ENCODE measurements around the gene MYO5A.

Gene MYO5A

DNA sequence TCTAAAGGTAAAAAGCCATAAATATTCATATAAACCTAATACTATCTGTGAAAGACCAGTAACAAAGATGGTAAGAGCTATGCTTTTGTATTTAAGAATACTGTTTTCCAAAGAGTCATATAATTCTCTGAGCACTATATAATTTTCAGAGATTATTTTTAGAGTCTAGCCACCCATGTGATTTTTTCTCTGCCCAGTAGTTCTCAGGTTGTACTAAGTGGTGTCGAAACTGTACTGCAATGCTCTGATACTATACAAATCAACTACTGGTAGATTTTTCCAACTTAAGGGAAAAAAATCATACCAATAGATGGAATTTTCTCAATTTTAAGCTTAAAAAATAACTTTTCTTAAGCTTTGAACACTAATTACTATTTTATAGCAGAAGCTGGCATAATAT lies 104.8 kb downstream of the MYO5A start:
- TF ChIP-seq ZNF70 (CRISPR knock-in tag; IDR thresholded peaks at IDR 0.05) (no peak), OSR1 (CRISPR knock-in tag; IDR thresholded peaks at IDR 0.05) (no peak), BACH2 (CRISPR knock-in tag; IDR thresholded peaks at IDR 0.05; ENCODE audit: borderline replicate concordance) (no peak), ZC3H10 (CRISPR knock-in tag; IDR thresholded peaks at IDR 0.05) (no peak), RARB (CRISPR knock-in tag; IDR thresholded peaks at IDR 0.05) (no peak), CSDC2 (CRISPR knock-in tag; IDR thresholded peaks at IDR 0.05) (no peak)
- TF ChIP-seq, protein P1, sequence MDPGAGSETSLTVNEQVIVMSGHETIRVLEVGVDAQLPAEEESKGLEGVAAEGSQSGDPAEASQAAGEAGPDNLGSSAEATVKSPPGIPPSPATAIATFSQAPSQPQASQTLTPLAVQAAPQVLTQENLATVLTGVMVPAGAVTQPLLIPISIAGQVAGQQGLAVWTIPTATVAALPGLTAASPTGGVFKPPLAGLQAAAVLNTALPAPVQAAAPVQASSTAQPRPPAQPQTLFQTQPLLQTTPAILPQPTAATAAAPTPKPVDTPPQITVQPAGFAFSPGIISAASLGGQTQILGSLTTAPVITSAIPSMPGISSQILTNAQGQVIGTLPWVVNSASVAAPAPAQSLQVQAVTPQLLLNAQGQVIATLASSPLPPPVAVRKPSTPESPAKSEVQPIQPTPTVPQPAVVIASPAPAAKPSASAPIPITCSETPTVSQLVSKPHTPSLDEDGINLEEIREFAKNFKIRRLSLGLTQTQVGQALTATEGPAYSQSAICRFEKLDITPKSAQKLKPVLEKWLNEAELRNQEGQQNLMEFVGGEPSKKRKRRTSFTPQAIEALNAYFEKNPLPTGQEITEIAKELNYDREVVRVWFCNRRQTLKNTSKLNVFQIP (CRISPR knock-in tag; IDR thresholded peaks at IDR 0.05; ENCODE audit: borderline replicate concordance, low read depth) = no peak
- TF ChIP-seq, protein P2, sequence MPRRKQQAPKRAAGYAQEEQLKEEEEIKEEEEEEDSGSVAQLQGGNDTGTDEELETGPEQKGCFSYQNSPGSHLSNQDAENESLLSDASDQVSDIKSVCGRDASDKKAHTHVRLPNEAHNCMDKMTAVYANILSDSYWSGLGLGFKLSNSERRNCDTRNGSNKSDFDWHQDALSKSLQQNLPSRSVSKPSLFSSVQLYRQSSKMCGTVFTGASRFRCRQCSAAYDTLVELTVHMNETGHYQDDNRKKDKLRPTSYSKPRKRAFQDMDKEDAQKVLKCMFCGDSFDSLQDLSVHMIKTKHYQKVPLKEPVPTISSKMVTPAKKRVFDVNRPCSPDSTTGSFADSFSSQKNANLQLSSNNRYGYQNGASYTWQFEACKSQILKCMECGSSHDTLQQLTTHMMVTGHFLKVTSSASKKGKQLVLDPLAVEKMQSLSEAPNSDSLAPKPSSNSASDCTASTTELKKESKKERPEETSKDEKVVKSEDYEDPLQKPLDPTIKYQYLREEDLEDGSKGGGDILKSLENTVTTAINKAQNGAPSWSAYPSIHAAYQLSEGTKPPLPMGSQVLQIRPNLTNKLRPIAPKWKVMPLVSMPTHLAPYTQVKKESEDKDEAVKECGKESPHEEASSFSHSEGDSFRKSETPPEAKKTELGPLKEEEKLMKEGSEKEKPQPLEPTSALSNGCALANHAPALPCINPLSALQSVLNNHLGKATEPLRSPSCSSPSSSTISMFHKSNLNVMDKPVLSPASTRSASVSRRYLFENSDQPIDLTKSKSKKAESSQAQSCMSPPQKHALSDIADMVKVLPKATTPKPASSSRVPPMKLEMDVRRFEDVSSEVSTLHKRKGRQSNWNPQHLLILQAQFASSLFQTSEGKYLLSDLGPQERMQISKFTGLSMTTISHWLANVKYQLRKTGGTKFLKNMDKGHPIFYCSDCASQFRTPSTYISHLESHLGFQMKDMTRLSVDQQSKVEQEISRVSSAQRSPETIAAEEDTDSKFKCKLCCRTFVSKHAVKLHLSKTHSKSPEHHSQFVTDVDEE (CRISPR knock-in tag; IDR thresholded peaks at IDR 0.05) = no peak
- no peak for ATAC-seq

DNA sequence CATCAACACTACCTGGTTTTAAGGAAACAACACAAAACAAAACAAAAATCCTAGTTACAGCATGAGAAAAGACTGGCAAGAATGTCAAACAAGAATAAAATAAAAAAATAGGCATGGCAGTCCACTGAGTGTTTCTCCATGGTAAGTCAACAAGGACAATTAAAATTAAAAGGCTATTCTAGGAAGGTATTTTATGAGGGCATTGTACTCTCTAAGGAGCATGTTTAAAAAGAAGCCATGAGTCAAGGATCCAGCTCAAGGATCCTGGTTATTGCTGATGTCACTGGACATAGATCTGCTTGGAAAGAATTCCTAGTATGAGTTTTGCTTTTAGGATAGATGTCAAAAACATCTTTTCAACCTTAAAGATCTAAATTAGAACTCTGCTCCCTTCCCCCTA lies 106.7 kb downstream of the MYO5A start:
- no peak for ATAC-seq
- TF ChIP-seq ZNF8 (CRISPR knock-in tag; IDR thresholded peaks at IDR 0.05) (no peak), ZFP30 (CRISPR knock-in tag; IDR thresholded peaks at IDR 0.05) (no peak), RARB (CRISPR knock-in tag; IDR thresholded peaks at IDR 0.05) (no peak), OSR1 (CRISPR knock-in tag; IDR thresholded peaks at IDR 0.05) (no peak), TOX (CRISPR knock-in tag; IDR thresholded peaks at IDR 0.05; ENCODE audit: borderline replicate concordance) (no peak), ISL1 (CRISPR knock-in tag; IDR thresholded peaks at IDR 0.05) (no peak), ZNF70 (CRISPR knock-in tag; IDR thresholded peaks at IDR 0.05) (no peak), BACH2 (CRISPR knock-in tag; IDR thresholded peaks at IDR 0.05; ENCODE audit: borderline replicate concordance) (no peak), ZNF565 (CRISPR knock-in tag; conservative IDR thresholded peaks at IDR 0.05; ENCODE audit: low read depth) (no peak), TCF4 (CRISPR knock-in tag; IDR thresholded peaks at IDR 0.05; ENCODE audit: borderline replicate concordance) (no peak), ZC3H10 (CRISPR knock-in tag; IDR thresholded peaks at IDR 0.05) (no peak), ZFP3 (CRISPR knock-in tag; IDR thresholded peaks at IDR 0.05) (no peak), SNAI2 (CRISPR knock-in tag; IDR thresholded peaks at IDR 0.05) (no peak), CSDC2 (CRISPR knock-in tag; IDR thresholded peaks at IDR 0.05) (no peak)
- TF ChIP-seq, protein P1 (CRISPR knock-in tag; IDR thresholded peaks at IDR 0.05; ENCODE audit: borderline replicate concordance, low read depth) = no peak
- TF ChIP-seq, protein P3, sequence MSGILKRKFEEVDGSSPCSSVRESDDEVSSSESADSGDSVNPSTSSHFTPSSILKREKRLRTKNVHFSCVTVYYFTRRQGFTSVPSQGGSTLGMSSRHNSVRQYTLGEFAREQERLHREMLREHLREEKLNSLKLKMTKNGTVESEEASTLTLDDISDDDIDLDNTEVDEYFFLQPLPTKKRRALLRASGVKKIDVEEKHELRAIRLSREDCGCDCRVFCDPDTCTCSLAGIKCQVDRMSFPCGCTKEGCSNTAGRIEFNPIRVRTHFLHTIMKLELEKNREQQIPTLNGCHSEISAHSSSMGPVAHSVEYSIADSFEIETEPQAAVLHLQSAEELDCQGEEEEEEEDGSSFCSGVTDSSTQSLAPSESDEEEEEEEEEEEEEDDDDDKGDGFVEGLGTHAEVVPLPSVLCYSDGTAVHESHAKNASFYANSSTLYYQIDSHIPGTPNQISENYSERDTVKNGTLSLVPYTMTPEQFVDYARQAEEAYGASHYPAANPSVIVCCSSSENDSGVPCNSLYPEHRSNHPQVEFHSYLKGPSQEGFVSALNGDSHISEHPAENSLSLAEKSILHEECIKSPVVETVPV (CRISPR knock-in tag; IDR thresholded peaks at IDR 0.05) = no peak

DNA sequence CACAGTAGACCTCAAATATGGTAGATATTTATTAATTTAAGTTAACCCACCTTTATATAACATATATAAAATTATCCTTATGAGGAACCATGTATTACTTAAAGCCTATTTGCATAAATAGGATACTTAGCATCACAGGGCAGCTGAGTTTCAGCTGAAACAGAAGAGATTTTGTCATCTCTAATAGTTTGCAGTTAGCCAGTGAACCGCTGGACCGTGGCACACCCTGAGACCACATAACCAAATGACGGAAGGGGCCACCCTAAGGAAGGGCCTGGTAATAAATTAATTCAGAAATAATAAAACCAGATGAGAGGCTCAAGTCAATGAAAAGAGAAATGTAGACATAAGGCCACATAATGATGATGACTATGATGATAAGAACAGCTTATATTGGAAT lies 107.7 kb downstream of the MYO5A start:
- ATAC-seq = no peak
- TF ChIP-seq ISL1 (CRISPR knock-in tag; IDR thresholded peaks at IDR 0.05) (no peak), ZNF565 (CRISPR knock-in tag; conservative IDR thresholded peaks at IDR 0.05; ENCODE audit: low read depth) (no peak), PPARA (CRISPR knock-in tag; IDR thresholded peaks at IDR 0.05; ENCODE audit: borderline replicate concordance) (no peak), TCF4 (CRISPR knock-in tag; IDR thresholded peaks at IDR 0.05; ENCODE audit: borderline replicate concordance) (no peak), CSDC2 (CRISPR knock-in tag; IDR thresholded peaks at IDR 0.05) (no peak), OSR1 (CRISPR knock-in tag; IDR thresholded peaks at IDR 0.05) (no peak), BACH2 (CRISPR knock-in tag; IDR thresholded peaks at IDR 0.05; ENCODE audit: borderline replicate concordance) (no peak), ZFP30 (CRISPR knock-in tag; IDR thresholded peaks at IDR 0.05) (no peak), ARNTL (CRISPR knock-in tag; IDR thresholded peaks at IDR 0.05; ENCODE audit: borderline replicate concordance, low read depth) (no peak), ZFP3 (CRISPR knock-in tag; IDR thresholded peaks at IDR 0.05) (no peak)
- TF ChIP-seq, protein P4, sequence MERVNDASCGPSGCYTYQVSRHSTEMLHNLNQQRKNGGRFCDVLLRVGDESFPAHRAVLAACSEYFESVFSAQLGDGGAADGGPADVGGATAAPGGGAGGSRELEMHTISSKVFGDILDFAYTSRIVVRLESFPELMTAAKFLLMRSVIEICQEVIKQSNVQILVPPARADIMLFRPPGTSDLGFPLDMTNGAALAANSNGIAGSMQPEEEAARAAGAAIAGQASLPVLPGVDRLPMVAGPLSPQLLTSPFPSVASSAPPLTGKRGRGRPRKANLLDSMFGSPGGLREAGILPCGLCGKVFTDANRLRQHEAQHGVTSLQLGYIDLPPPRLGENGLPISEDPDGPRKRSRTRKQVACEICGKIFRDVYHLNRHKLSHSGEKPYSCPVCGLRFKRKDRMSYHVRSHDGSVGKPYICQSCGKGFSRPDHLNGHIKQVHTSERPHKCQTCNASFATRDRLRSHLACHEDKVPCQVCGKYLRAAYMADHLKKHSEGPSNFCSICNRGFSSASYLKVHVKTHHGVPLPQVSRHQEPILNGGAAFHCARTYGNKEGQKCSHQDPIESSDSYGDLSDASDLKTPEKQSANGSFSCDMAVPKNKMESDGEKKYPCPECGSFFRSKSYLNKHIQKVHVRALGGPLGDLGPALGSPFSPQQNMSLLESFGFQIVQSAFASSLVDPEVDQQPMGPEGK (CRISPR knock-in tag; IDR thresholded peaks at IDR 0.05; ENCODE audit: borderline replicate concordance) = no peak
- TF ChIP-seq, protein P5, sequence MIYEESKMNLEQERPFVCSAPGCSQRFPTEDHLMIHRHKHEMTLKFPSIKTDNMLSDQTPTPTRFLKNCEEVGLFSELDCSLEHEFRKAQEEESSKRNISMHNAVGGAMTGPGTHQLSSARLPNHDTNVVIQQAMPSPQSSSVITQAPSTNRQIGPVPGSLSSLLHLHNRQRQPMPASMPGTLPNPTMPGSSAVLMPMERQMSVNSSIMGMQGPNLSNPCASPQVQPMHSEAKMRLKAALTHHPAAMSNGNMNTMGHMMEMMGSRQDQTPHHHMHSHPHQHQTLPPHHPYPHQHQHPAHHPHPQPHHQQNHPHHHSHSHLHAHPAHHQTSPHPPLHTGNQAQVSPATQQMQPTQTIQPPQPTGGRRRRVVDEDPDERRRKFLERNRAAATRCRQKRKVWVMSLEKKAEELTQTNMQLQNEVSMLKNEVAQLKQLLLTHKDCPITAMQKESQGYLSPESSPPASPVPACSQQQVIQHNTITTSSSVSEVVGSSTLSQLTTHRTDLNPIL (CRISPR knock-in tag; IDR thresholded peaks at IDR 0.05; ENCODE audit: low read depth) = no peak
- TF ChIP-seq, protein P1 (CRISPR knock-in tag; IDR thresholded peaks at IDR 0.05; ENCODE audit: borderline replicate concordance, low read depth) = no peak
- TF ChIP-seq, protein P3 (CRISPR knock-in tag; IDR thresholded peaks at IDR 0.05) = no peak
